ENCODE measurements around the gene USP36. TPM values are rescaled to one million over a fixed set of nuclear protein-coding genes. Genes with fewer than 3 reads are reported as not detected.
A peak's percentile ranks its signal among the peaks of the same experiment; 100 is the strongest.

USP36 gene
- total and polyA plus RNA-seq, 11 donors, result 11.7 to 40.9 (median 18.3) TPM

DNA sequence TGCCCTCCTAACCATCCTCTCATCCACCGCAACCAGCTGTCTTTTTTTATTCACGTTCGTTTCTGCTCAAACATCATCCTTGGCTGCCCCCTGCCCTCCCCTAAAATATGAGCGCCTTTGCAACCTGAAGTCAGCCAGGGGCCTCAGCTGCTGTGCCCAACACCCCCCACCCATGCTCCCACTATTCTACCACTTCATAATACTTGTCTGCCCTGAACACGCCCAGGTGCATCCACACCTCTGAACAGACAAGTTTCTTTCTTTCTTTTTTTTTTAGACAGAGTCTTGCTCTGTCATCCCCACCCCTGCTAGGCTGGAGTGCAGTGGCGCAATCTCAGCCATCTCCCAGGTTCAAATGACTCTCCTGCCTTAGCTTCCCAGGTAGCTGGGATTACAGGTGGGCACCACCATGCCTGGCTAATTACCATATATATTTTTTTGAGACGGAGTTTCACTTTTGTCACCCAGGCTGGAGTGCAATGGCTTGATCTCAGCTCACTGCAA is 35.5 kb upstream of the USP36 start:
- intact Hi-C loops (cut with DNase I), result no loop called here
- ATAC-seq (no peak), DNase-seq (no peak)
- Histone ChIP-seq H3K27me3 (no peaks in the 10 kb centered on the region), H3K4me1 (peaks cover 0 to 68% (median 59%) of the 10 kb centered on the region in 12 donors), H3K36me3 (peaks cover 0 to 28% (median 17%) of the 10 kb centered on the region in 9 donors), H3K27ac (peak overlapping the region in 7 of 12 donors; percentile 17 to 75 (median 55)), H3K4me3 (no peak overlapping the region), H3K9me3 (no peaks in the 10 kb centered on the region)
- WGBS, 4 donors, result 69 to 89% (median 73%) methylated on average over 7 of the region's 7 CpGs
- TF ChIP-seq, protein P1, sequence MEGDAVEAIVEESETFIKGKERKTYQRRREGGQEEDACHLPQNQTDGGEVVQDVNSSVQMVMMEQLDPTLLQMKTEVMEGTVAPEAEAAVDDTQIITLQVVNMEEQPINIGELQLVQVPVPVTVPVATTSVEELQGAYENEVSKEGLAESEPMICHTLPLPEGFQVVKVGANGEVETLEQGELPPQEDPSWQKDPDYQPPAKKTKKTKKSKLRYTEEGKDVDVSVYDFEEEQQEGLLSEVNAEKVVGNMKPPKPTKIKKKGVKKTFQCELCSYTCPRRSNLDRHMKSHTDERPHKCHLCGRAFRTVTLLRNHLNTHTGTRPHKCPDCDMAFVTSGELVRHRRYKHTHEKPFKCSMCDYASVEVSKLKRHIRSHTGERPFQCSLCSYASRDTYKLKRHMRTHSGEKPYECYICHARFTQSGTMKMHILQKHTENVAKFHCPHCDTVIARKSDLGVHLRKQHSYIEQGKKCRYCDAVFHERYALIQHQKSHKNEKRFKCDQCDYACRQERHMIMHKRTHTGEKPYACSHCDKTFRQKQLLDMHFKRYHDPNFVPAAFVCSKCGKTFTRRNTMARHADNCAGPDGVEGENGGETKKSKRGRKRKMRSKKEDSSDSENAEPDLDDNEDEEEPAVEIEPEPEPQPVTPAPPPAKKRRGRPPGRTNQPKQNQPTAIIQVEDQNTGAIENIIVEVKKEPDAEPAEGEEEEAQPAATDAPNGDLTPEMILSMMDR (IDR thresholded peaks at IDR 0.05), result no peak
- TF ChIP-seq POLR2A (IDR thresholded peaks at IDR 0.05), result no peak

DNA sequence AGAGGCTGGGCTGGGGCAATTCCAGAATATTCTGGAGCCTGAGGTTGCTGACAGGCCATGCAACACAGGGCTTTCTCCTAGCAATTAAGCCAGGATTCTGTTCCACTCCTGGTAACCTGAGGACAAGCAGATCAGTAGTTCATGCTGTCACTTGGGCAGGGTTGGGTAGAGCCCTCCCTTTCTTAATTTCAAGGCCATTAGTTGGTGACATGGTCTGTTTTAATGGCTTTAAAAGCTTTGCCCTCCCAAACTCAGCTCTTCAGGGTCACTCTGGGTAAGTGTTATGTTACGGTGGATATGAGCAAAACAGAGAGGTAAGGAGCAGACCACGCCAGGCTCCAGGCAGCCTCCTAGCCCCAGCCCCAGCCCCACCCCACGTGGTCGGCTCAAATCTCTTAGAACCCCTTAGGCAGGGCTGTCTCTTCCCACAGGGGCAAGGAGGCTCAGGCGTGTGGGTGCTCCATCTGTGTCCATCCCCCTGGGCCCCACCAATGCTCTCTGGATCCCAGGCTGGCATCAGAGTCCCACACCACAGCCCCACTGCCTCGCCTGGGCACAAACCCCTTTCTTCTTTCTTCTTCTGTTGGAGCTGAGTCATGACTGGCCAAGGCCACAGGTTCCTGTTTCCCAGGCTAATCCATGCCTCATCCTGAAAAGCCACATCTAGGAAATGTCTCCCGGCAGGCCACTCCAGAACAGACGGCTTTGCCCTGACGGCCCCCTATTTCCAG is 34.9 kb upstream of the USP36 start:
- DNase-seq, result peak in 1 of 5 donors; percentile 41

DNA sequence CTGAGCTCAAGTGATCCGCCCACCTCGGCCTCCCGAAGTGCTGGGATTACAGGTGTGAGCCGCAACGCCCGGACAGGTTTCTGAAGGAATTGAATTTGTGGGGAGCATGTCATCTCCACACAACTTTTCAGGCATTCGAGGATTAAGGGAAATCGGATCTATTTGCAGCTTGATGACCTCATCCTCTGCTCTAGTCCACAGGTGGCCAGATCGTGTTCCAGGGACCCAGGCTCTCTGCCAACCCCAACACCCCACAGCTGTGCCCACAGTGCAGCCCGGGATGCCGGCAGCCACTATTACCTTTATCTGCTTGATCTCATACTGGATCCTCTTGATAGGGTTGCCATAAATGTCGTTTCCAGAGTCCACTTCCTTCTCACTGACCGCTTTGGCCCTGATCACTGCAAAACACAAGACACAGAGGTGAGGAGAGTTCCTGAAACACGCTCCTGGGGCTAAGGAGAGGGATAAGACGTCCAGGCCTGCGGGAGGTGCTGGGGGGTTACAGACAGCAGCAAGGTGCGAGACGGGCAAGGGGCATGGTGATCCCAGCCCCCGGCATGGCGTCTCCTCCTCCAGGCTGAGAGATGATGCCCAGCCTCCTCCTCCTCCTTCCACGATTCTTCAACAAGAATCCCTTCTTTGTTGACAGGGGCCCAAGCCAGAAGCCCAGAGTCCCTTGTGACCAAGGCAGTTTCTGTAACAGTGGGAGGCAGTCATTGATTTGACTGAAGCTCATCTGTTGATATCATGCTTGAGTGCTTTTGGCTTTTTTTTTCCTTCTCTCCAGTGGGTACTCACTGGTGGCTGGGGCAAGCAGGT is 33.1 kb upstream of the USP36 start:
- Histone ChIP-seq H3K36me3 (peaks cover 0 to 52% (median 41%) of the 10 kb centered on the region in 9 donors), H3K27me3 (no peaks in the 10 kb centered on the region), H3K4me3 (no peak overlapping the region), H3K9me3 (no peaks in the 10 kb centered on the region), H3K4me1 (peaks cover 0 to 46% (median 40%) of the 10 kb centered on the region in 12 donors), H3K27ac (peak overlapping the region; percentile 20 to 75 (median 65))
- WGBS, 4 donors, result 39 to 52% (median 47%) methylated on average over 20 to 21 of the region's 21 CpGs
- TF ChIP-seq, protein P1 (IDR thresholded peaks at IDR 0.05), result no peak
- TF ChIP-seq POLR2A (IDR thresholded peaks at IDR 0.05), result no peak
- ATAC-seq (peak; percentile 48 to 82 (median 50)), DNase-seq (peak in 4 of 5 donors; percentile 38 to 68 (median 62))
- intact Hi-C loops (cut with DNase I), result no loop called here

More for the DNA sequence above, 34.9 kb upstream of the USP36 start:
- H3K36me3 ChIP-seq, result peaks cover 0 to 34% (median 23%) of the 10 kb centered on the region in 9 donors
- peaks cover 0 to 62% (median 54%) of the 10 kb centered on the region in 12 donors for H3K4me1 ChIP-seq
- no peak for TF ChIP-seq POLR2A (IDR thresholded peaks at IDR 0.05)
- TF ChIP-seq, protein P1 (IDR thresholded peaks at IDR 0.05), result no peak
- ATAC-seq, result no peak
- H3K4me3 ChIP-seq, result no peak overlapping the region
- H3K27ac ChIP-seq, result peak overlapping the region in 7 of 12 donors; percentile 17 to 75 (median 55)
- H3K9me3 ChIP-seq, result no peaks in the 10 kb centered on the region
- no peaks in the 10 kb centered on the region for H3K27me3 ChIP-seq
- 69 to 91% (median 73%) methylated on average over 9 of the region's 9 CpGs for WGBS, 4 donors
- intact Hi-C loops (cut with DNase I), result no loop called here

DNA sequence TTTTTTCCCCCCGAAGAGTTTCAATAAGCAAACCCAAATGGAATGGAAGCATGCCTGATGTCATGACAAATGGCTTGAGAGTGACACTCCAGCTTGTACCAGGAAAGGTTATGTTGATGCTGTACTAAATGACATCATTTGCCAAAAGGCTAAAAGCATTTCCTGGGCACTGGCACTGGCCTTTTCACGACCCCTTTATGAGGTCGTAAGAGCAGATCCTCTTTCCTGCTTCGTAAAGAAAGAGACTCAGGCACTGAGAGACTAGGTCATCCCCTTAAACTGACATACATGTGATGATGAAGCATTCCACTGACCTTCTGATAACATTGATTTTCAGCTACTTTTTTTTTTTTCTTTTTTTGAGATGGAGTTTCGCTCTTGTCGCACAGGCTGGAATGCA is 31.9 kb upstream of the USP36 start:
- 85 to 90% (median 88%) methylated on average over 6 of the region's 6 CpGs for WGBS, 4 donors

More for the DNA sequence above, 31.9 kb upstream of the USP36 start:
- Histone ChIP-seq H3K4me3 (no peak overlapping the region), H3K4me1 (peaks cover 0 to 45% (median 38%) of the 10 kb centered on the region in 12 donors), H3K9me3 (no peaks in the 10 kb centered on the region), H3K36me3 (peaks cover 0 to 61% (median 51%) of the 10 kb centered on the region in 9 donors), H3K27ac (peak overlapping the region in 1 of 12 donors; percentile 70), H3K27me3 (no peaks in the 10 kb centered on the region)
- intact Hi-C loops (cut with DNase I), result no loop called here
- ATAC-seq, result no peak
- TF ChIP-seq, protein P1 (IDR thresholded peaks at IDR 0.05), result no peak
- no peak for TF ChIP-seq POLR2A (IDR thresholded peaks at IDR 0.05)
- peak in 1 of 5 donors; percentile 4 for DNase-seq
